ENCODE measurements around the gene ATG16L1.

The ATG16L1 gene

DNA sequence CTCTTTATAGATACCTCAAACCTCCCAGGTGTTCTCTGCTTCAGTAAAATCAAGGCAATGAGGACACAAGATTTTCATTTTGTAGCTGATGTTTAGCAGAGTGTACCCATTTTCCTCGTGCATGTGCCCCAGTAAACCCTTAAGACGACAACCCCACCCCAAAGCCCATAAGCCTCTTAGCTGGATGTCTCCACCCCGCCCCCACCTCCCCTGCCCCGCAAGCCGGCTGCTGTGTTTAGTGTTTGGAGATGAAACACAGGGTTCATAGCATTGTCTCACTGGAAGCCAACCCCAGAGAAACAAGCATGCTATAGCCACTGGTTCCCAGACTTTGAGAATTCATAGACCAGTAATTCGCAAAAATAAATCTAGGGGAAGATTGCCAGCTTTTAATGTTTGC is 50.3 kb downstream of the ATG16L1 start:
- Histone ChIP-seq H3K4ac (ENCODE audit: low read depth in 1 of 2, low read length in 2 of 2) (no peak overlapping the region), H3K27me3 (ENCODE audit: control insufficient read depth in 1 of 2, insufficient read depth in 1 of 2, low read length in 2 of 2) (no peaks in the 10 kb centered on the region), H2BK120ac (ENCODE audit: low read depth, low read length) (no peak overlapping the region), H2BK12ac (ENCODE audit: low read length in 2 of 2) (no peak overlapping the region), H2BK15ac (ENCODE audit: low read depth, poor library complexity, severe bottlenecking) (no peak overlapping the region), H3K4me3 (ENCODE audit: insufficient read depth in 1 of 2, low read depth in 1 of 2, low read length in 2 of 2) (no peak overlapping the region), H3K27ac (ENCODE audit: low read length, poor library complexity, severe bottlenecking) (no peak overlapping the region), H3K9me3 (ENCODE audit: control insufficient read depth, low read length) (no peaks in the 10 kb centered on the region), H3K79me1 (replicated peaks; ENCODE audit: low read length, poor library complexity, severe bottlenecking) (no peaks in the 10 kb centered on the region), H2AFZ (ENCODE audit: low read depth, low read length) (no peak overlapping the region), H3K23ac (ENCODE audit: low read length in 2 of 2) (no peak overlapping the region), H2AK5ac (ENCODE audit: low read length, severe bottlenecking) (no peak overlapping the region), H4K8ac (ENCODE audit: low read length) (no peak overlapping the region), H3K9ac (ENCODE audit: low read length) (no peak overlapping the region), H3K36me3 (ENCODE audit: control insufficient read depth in 1 of 2, insufficient read depth in 2 of 2, low read depth in 1 of 2, low read length in 2 of 2) (peaks cover 0 to 2% of the 10 kb centered on the region in 2 experiments), H3K4me1 (ENCODE audit: control insufficient read depth, insufficient read depth, low read depth, low read length) (no peaks in the 10 kb centered on the region), H3K4me2 (ENCODE audit: low read length, poor library complexity, severe bottlenecking) (no peak overlapping the region), H2BK5ac (ENCODE audit: low read depth, low read length, poor library complexity, severe bottlenecking) (no peak overlapping the region), H4K91ac (ENCODE audit: low read length) (no peak overlapping the region), H3K18ac (ENCODE audit: low read depth in 1 of 2, low read length in 2 of 2) (no peak overlapping the region), H3K14ac (ENCODE audit: low read length in 2 of 2) (no peak overlapping the region)
- WGBS, result 71% methylated on average over 2 of the region's 6 CpGs
- no peak for DNase-seq

DNA sequence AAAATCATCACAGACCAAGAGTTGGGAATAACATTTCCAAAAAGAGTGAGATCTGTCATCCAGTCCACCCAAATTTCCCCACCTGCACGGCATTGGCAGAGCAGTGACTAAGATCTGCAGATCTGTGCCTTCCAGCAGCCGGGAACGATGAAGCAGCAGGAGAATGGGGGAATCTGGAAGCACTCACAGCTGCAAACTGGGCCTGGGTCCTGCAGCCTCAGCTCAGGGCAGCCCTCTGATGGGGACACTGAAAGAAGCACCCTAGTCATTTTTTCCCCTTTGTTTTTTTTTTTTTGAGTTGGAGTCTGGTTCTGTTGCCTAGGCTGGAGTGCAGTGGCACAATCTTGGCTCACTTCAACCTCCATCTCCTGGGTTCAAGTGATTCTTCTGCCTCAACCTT is 51.8 kb downstream of the ATG16L1 start:
- no peak overlapping the region for H3K4me3 ChIP-seq (ENCODE audit: insufficient read depth in 1 of 2, low read depth in 1 of 2, low read length in 2 of 2)
- no peak overlapping the region for H4K91ac ChIP-seq (ENCODE audit: low read length)
- H3K4ac ChIP-seq (ENCODE audit: low read depth in 1 of 2, low read length in 2 of 2), result no peak overlapping the region
- H3K18ac ChIP-seq (ENCODE audit: low read depth in 1 of 2, low read length in 2 of 2), result no peak overlapping the region
- H3K27ac ChIP-seq (ENCODE audit: low read length, poor library complexity, severe bottlenecking), result no peak overlapping the region
- DNase-seq, result no peak
- no peak overlapping the region for H2BK15ac ChIP-seq (ENCODE audit: low read depth, poor library complexity, severe bottlenecking)
- H3K79me1 ChIP-seq (replicated peaks; ENCODE audit: low read length, poor library complexity, severe bottlenecking), result no peaks in the 10 kb centered on the region
- H2AFZ ChIP-seq (ENCODE audit: low read depth, low read length), result no peak overlapping the region
- no peak overlapping the region for H2BK120ac ChIP-seq (ENCODE audit: low read depth, low read length)
- no peak overlapping the region for H3K9ac ChIP-seq (ENCODE audit: low read length)
- no peaks in the 10 kb centered on the region for H3K4me1 ChIP-seq (ENCODE audit: control insufficient read depth, insufficient read depth, low read depth, low read length)
- no peaks in the 10 kb centered on the region for H3K9me3 ChIP-seq (ENCODE audit: control insufficient read depth, low read length)
- H2BK12ac ChIP-seq (ENCODE audit: low read length in 2 of 2), result no peak overlapping the region
- WGBS, result 89% methylated on average over 3 of the region's 3 CpGs
- H3K4me2 ChIP-seq (ENCODE audit: low read length, poor library complexity, severe bottlenecking), result no peak overlapping the region
- H3K27me3 ChIP-seq (ENCODE audit: control insufficient read depth in 1 of 2, insufficient read depth in 1 of 2, low read length in 2 of 2), result peaks cover 0 to 9% of the 10 kb centered on the region in 2 experiments
- H3K14ac ChIP-seq (ENCODE audit: low read length in 2 of 2), result no peak overlapping the region
- H3K23ac ChIP-seq (ENCODE audit: low read length in 2 of 2), result no peak overlapping the region
- no peak overlapping the region for H2AK5ac ChIP-seq (ENCODE audit: low read length, severe bottlenecking)
- no peak overlapping the region for H2BK5ac ChIP-seq (ENCODE audit: low read depth, low read length, poor library complexity, severe bottlenecking)
- H3K36me3 ChIP-seq (ENCODE audit: control insufficient read depth in 1 of 2, insufficient read depth in 2 of 2, low read depth in 1 of 2, low read length in 2 of 2), result peaks cover 0 to 2% of the 10 kb centered on the region in 2 experiments
- H4K8ac ChIP-seq (ENCODE audit: low read length), result no peak overlapping the region

DNA sequence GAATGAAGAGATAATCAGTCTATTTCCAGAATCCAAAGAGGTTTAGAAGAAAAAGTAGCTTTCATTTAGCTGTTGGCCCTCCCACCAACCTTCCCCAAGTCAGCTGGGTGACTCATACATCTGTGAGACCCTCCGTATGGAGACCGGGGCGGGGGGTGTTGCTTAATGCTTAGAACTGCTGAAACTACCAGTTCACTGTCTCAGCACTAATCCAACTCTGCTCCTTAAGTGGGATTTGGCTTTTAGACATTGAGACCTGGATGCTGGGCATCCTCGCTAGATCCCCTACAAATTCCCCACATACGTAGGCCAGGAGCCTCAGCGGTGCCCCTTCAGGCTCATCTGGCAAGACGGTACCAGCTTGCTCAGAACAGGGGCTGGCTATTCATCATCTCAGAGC is 56.1 kb downstream of the ATG16L1 start, which contains the start of gene SAG:
SAG (plus strand) TSS at position 252 of the 400 bp plus-strand sequence. CDS start 1,374 bp downstream, outside the sequence.
- no peak within 1 kb of the TSS for H3K9ac ChIP-seq (ENCODE audit: low read length)
- H4K8ac ChIP-seq (ENCODE audit: low read length), result no peak within 1 kb of the TSS
- no peak within 1 kb of the TSS for H3K4ac ChIP-seq (ENCODE audit: low read depth in 1 of 2, low read length in 2 of 2)
- no peak within 1 kb of the TSS for H3K18ac ChIP-seq (ENCODE audit: low read depth in 1 of 2, low read length in 2 of 2)
- H3K9me3 ChIP-seq (ENCODE audit: control insufficient read depth, low read length), result no peaks in the 10 kb centered on the region
- H2BK120ac ChIP-seq (ENCODE audit: low read depth, low read length), result no peak within 1 kb of the TSS
- H2AK5ac ChIP-seq (ENCODE audit: low read length, severe bottlenecking), result no peak within 1 kb of the TSS
- 84% methylated on average over 7 of the region's 7 CpGs for WGBS
- H3K14ac ChIP-seq (ENCODE audit: low read length in 2 of 2), result no peak within 1 kb of the TSS
- no peaks in the 10 kb centered on the region for H3K4me1 ChIP-seq (ENCODE audit: control insufficient read depth, insufficient read depth, low read depth, low read length)
- H3K4me3 ChIP-seq (ENCODE audit: insufficient read depth in 1 of 2, low read depth in 1 of 2, low read length in 2 of 2), result no peak within 1 kb of the TSS
- no peak within 1 kb of the TSS for H2AFZ ChIP-seq (ENCODE audit: low read depth, low read length)
- H2BK5ac ChIP-seq (ENCODE audit: low read depth, low read length, poor library complexity, severe bottlenecking), result no peak within 1 kb of the TSS
- DNase-seq, result peak; percentile 10
- no peak within 1 kb of the TSS for H3K27ac ChIP-seq (ENCODE audit: low read length, poor library complexity, severe bottlenecking)
- peaks cover 6 to 31% of the 10 kb centered on the region in 2 experiments for H3K27me3 ChIP-seq (ENCODE audit: control insufficient read depth in 1 of 2, insufficient read depth in 1 of 2, low read length in 2 of 2)
- no peak within 1 kb of the TSS for H3K4me2 ChIP-seq (ENCODE audit: low read length, poor library complexity, severe bottlenecking)
- no peaks in the 10 kb centered on the region for H3K79me1 ChIP-seq (replicated peaks; ENCODE audit: low read length, poor library complexity, severe bottlenecking)
- no peak within 1 kb of the TSS for H2BK15ac ChIP-seq (ENCODE audit: low read depth, poor library complexity, severe bottlenecking)
- H2BK12ac ChIP-seq (ENCODE audit: low read length in 2 of 2), result no peak within 1 kb of the TSS
- H4K91ac ChIP-seq (ENCODE audit: low read length), result no peak within 1 kb of the TSS
- H3K23ac ChIP-seq (ENCODE audit: low read length in 2 of 2), result no peak within 1 kb of the TSS
- no peaks in the 10 kb centered on the region for H3K36me3 ChIP-seq (ENCODE audit: control insufficient read depth in 1 of 2, insufficient read depth in 2 of 2, low read depth in 1 of 2, low read length in 2 of 2)

DNA sequence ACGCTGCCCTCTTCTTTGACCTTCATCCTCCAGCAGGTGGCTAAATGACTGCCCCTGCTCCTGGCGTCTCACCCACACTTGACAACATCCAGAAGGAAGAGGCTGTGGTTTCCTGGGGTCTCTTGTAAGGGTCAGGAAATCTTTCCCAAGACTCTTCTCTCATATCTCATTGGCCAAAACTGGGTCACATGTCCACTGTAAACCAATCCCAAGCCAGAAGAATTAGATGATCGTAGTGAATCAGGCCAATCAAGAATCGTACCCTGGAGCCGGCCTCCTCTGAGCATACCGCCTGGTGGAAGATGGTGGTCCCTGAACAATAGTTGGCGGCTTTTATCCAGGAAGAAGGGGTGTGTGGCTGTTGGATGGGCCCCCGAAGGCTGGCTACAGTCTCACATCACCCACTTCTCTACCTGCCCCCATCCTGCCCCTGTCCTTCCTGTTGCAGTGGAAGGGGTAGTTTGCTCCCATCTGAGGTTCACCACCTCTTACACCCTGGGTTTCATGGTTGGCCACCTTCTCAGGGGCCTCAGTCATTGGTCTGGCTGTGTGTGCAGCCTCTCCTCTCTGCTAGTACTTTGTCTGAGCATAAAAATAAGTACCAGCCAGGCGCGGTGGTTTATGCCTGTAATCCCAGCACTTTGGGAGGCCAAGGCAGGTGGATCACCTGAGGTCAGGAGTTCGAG is 59.9 kb downstream of the ATG16L1 start:
- Histone ChIP-seq H3K27ac (ENCODE audit: low read length, poor library complexity, severe bottlenecking) (no peak overlapping the region), H4K91ac (ENCODE audit: low read length) (no peak overlapping the region), H3K36me3 (ENCODE audit: control insufficient read depth in 1 of 2, insufficient read depth in 2 of 2, low read depth in 1 of 2, low read length in 2 of 2) (no peaks in the 10 kb centered on the region), H3K27me3 (ENCODE audit: control insufficient read depth in 1 of 2, insufficient read depth in 1 of 2, low read length in 2 of 2) (peaks cover 15 to 42% of the 10 kb centered on the region in 2 experiments), H3K79me1 (replicated peaks; ENCODE audit: low read length, poor library complexity, severe bottlenecking) (no peaks in the 10 kb centered on the region), H2BK120ac (ENCODE audit: low read depth, low read length) (no peak overlapping the region), H2AFZ (ENCODE audit: low read depth, low read length) (no peak overlapping the region), H3K23ac (ENCODE audit: low read length in 2 of 2) (no peak overlapping the region), H3K4me1 (ENCODE audit: control insufficient read depth, insufficient read depth, low read depth, low read length) (no peaks in the 10 kb centered on the region), H2BK5ac (ENCODE audit: low read depth, low read length, poor library complexity, severe bottlenecking) (no peak overlapping the region), H2BK15ac (ENCODE audit: low read depth, poor library complexity, severe bottlenecking) (no peak overlapping the region), H3K9me3 (ENCODE audit: control insufficient read depth, low read length) (no peaks in the 10 kb centered on the region), H4K8ac (ENCODE audit: low read length) (no peak overlapping the region), H3K4me2 (ENCODE audit: low read length, poor library complexity, severe bottlenecking) (no peak overlapping the region), H2BK12ac (ENCODE audit: low read length in 2 of 2) (no peak overlapping the region), H3K4me3 (ENCODE audit: insufficient read depth in 1 of 2, low read depth in 1 of 2, low read length in 2 of 2) (no peak overlapping the region), H3K14ac (ENCODE audit: low read length in 2 of 2) (no peak overlapping the region), H3K18ac (ENCODE audit: low read depth in 1 of 2, low read length in 2 of 2) (no peak overlapping the region), H3K4ac (ENCODE audit: low read depth in 1 of 2, low read length in 2 of 2) (no peak overlapping the region), H3K9ac (ENCODE audit: low read length) (no peak overlapping the region), H2AK5ac (ENCODE audit: low read length, severe bottlenecking) (no peak overlapping the region)
- DNase-seq, result no peak
- WGBS, result 93% methylated on average over 6 of the region's 11 CpGs
